ENCODE data around the gene KRTAP9-2.
"Not testable (repeated sequence)": the region's sequence is repeated elsewhere in the genome, so short reads cannot be mapped to it uniquely, and the experiment has no call there.

KRTAP9-2 gene

DNA sequence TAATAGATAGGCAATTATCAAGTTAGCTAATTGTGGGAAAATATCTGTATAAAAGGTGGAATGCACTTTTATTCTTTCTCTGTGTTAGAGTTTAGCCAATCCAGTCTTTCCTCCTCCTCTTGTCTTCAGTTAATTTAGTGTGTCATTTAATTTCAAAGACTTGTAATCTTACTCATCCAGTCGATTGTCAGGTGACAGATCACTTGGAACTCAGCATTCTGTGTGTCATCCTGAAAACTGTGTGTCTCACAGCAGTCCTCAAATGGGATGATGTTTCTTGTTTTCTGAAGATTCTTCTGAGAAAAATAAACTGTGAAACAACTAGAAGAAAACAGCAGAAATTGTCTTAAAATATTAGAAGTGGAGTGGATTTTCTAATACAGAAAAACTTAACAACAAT, 41.4 kb upstream of the KRTAP9-2 start:
- no peak for DNase-seq
- Histone ChIP-seq H3K27me3 (replicated peaks) (no peaks in the 10 kb centered on the region), H3K36me3 (replicated peaks) (no peaks in the 10 kb centered on the region), H3K27ac (no peak overlapping the region), H3K4me3 (ENCODE audit: low read depth, low read length) (no peak overlapping the region)
- no peak for TF ChIP-seq CTCF (IDR thresholded peaks at IDR 0.05; ENCODE audit: low read depth, low read length, missing control alignments)
- in situ Hi-C loops (cut with HindIII; ENCODE audit: low pct_ligation_motif_present, low sequenced_read_pairs): no loop called here

- TF ChIP-seq CTCF (IDR thresholded peaks at IDR 0.05; ENCODE audit: low read depth, low read length, missing control alignments): no peak
Observed at GRCh38 chr17:41186872-41187271, 39.6 kb upstream of the KRTAP9-2 start.

GRCh38 chr17:41189837-41190318, 36.6 kb upstream of the KRTAP9-2 start, which contains the start of gene KRTAP9-1:
KRTAP9-1 (plus strand) TSS chr17:41189887; CDS start chr17:41189887, 0 bp downstream.
- H3K27ac ChIP-seq; DNase-seq; H3K4me3 ChIP-seq (ENCODE audit: low read depth, low read length); in situ Hi-C loops (cut with HindIII; ENCODE audit: low pct_ligation_motif_present, low sequenced_read_pairs); H3K27me3 ChIP-seq (replicated peaks); H3K36me3 ChIP-seq (replicated peaks): not testable (repeated sequence)

More at GRCh38 chr17:41186872-41187271, 39.6 kb upstream of the KRTAP9-2 start:
- H3K4me3 ChIP-seq (ENCODE audit: low read depth, low read length): no peak overlapping the region
- no peak for DNase-seq
- in situ Hi-C loops (cut with HindIII; ENCODE audit: low pct_ligation_motif_present, low sequenced_read_pairs): no loop called here
- no peaks in the 10 kb centered on the region for H3K27me3 ChIP-seq (replicated peaks)
- H3K36me3 ChIP-seq (replicated peaks): no peaks in the 10 kb centered on the region
- no peak overlapping the region for H3K27ac ChIP-seq

- H3K27ac ChIP-seq: no peak overlapping the region
- no peaks in the 10 kb centered on the region for H3K36me3 ChIP-seq (replicated peaks)
- TF ChIP-seq CTCF (IDR thresholded peaks at IDR 0.05; ENCODE audit: low read depth, low read length, missing control alignments): no peak
- no peaks in the 10 kb centered on the region for H3K27me3 ChIP-seq (replicated peaks)
- in situ Hi-C loops (cut with HindIII; ENCODE audit: low pct_ligation_motif_present, low sequenced_read_pairs): no loop called here
- no peak for DNase-seq
- H3K4me3 ChIP-seq (ENCODE audit: low read depth, low read length): no peak overlapping the region
Observed at GRCh38 chr17:41190328-41190727, 36.1 kb upstream of the KRTAP9-2 start.

GRCh38 chr17:41196068-41196467, 30.4 kb upstream of the KRTAP9-2 start:
- no peak overlapping the region for H3K4me3 ChIP-seq (ENCODE audit: low read depth, low read length)
- in situ Hi-C loops (cut with HindIII; ENCODE audit: low pct_ligation_motif_present, low sequenced_read_pairs): no loop called here
- TF ChIP-seq CTCF (IDR thresholded peaks at IDR 0.05; ENCODE audit: low read depth, low read length, missing control alignments): no peak
- H3K36me3 ChIP-seq (replicated peaks): no peaks in the 10 kb centered on the region
- H3K27me3 ChIP-seq (replicated peaks): no peaks in the 10 kb centered on the region
- DNase-seq: no peak
- no peak overlapping the region for H3K27ac ChIP-seq

DNA sequence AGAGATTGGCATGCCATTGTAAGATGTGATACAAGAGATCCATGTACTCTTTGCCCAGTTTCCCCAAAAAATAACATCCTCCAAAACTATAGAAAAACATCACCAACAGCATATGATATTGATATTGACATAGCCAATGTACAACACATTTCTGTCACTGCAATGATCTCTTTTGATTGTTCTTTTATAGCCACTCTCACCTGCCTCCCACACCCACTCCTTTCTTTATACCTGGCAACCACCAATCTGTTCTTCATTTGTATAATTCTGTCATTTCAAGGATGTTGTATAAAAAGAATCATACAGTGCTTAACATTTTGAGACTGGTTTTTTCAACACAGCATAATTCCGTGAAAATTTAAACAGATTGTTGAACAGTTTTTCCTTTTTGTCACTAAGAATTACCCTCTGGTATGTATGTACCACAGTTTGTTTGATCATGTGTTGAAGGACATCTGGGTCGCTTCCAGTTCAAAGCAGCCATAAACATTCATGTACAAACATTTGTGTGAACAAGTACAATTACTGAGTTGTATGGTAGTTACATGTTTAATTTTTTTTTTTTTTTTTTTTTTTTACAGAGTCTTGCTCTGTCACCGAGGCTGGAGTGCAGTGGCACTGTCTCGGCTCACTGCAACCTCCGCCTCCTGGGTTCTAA, 26.9 kb upstream of the KRTAP9-2 start:
- no peak for TF ChIP-seq CTCF (IDR thresholded peaks at IDR 0.05; ENCODE audit: low read depth, low read length, missing control alignments)
- Histone ChIP-seq H3K27ac (no peak overlapping the region), H3K4me3 (ENCODE audit: low read depth, low read length) (no peak overlapping the region), H3K27me3 (replicated peaks) (no peaks in the 10 kb centered on the region), H3K36me3 (replicated peaks) (no peaks in the 10 kb centered on the region)
- in situ Hi-C loops (cut with HindIII; ENCODE audit: low pct_ligation_motif_present, low sequenced_read_pairs): no loop called here
- no peak for DNase-seq

All from brain microvascular endothelial cell (primary cell).